ENCODE results near the gene PGAP6. TPM values are rescaled to one million over a fixed set of nuclear protein-coding genes. Genes with fewer than 3 reads are reported as not detected.

Gene PGAP6
- polyA plus RNA-seq, 2 of the 4 experiments (the other 2 are of a cell fraction) = 25.9 to 38.1 TPM

DNA sequence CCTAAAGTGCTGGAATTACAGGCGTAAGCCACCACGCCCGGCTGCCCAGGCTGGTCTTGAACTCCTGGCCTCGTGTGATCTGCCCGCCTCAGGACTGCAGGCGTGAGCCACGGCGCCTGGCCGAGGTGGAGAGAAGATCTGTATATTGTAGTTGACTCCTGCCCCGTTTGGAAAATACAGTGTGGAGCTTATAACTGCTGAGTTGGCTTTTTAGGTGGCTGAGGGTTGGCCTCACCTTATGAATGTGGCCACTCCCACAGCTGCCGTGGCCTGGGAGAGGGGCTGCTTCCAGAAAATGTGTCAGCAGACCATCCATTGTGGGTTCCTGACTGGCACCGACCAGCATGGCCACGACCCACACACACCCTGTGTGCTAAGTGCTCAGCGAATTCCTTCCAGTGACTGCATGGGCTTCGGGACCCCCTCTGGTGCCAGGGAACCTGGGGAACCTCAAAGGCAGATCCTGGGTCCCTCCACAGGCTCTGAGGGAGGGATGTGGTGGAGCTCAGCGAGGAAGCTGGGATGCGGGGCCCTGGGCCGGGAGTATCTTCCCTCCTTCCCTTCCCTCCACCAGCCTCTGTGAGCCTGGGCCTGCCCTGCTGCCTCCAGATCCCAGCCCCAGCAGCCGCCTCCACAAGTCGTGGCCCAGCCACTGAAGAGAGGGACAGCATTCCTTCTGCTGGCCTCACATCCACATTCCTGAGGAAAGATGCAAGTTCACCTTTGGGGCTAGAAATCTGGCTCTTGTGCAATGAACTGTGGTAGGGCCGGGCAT, 32.8 kb upstream of the PGAP6 start:
- Histone ChIP-seq H3K27ac (no peak overlapping the region), H3K4me1 (no peaks in the 10 kb centered on the region), H3K4me3 (no peak overlapping the region), H3K9me3 (no peaks in the 10 kb centered on the region), H3K4me2 (no peak overlapping the region)
- no peak for FAIRE-seq
- 83% methylated on average over 21 of the region's 21 CpGs for WGBS (ENCODE audit: missing lambda C conversion rate)
- DNase-seq (ENCODE audit: low read depth in 1 of 2, low spot score in 1 of 2) = no peak
- POLR2A ChIA-PET = interaction anchor here (0.9 kb wide), 1 partner anchor 13 kb away, joined by 3 read pairs; the partner anchor contains the start of gene DECR2
- ATAC-seq = peak in 1 of 2 experiments; percentile 22; a peak in 2 of 6 replicates
- CTCF ChIA-PET = interaction anchor here (1.3 to 1.6 kb wide), 2 partner anchors 9 to 349 kb away, joined by 3 to 5 read pairs; no protein-coding TSS in a partner anchor
- TF ChIP-seq MAFK (IDR thresholded peaks at IDR 0.05; ENCODE audit: partially characterized antibody) = peak; percentile 95
- TF ChIP-seq CEBPB (IDR thresholded peaks at IDR 0.05) = no peak

- no peak overlapping the region for H3K27ac ChIP-seq
- ChIA-PET POLR2A (no interaction called here), CTCF (interaction anchor here (0.8 kb wide), 1 partner anchor 71 kb away, joined by 4 read pairs; no protein-coding TSS in a partner anchor)
- no peaks in the 10 kb centered on the region for H3K4me1 ChIP-seq
- no peaks in the 10 kb centered on the region for H3K9me3 ChIP-seq
- 96% methylated on average over 16 of the region's 26 CpGs for WGBS (ENCODE audit: missing lambda C conversion rate)
- TF ChIP-seq ESRRA (IDR thresholded peaks at IDR 0.05; ENCODE audit: borderline replicate concordance, low read length) (no peak), CEBPB (IDR thresholded peaks at IDR 0.05) (no peak), JUN (IDR thresholded peaks at IDR 0.05) (no peak), HOXB13 (CRISPR knock-in tag; IDR thresholded peaks at IDR 0.05; ENCODE audit: low read depth) (no peak), ZC3H11A (IDR thresholded peaks at IDR 0.05) (no peak), HOXA7 (CRISPR knock-in tag; IDR thresholded peaks at IDR 0.05) (no peak), FOSB (CRISPR knock-in tag; IDR thresholded peaks at IDR 0.05) (no peak)
- no peak for FAIRE-seq
- no peak overlapping the region for H3K4me3 ChIP-seq
- no peak for DNase-seq (ENCODE audit: low read depth in 1 of 2, low spot score in 1 of 2)
- no peak for ATAC-seq
- H3K4me2 ChIP-seq = no peak overlapping the region
Observed at GRCh38 chr16:411576-412265, 29.9 kb upstream of the PGAP6 start.

GRCh38 chr16:410516-411178, 28.9 kb upstream of the PGAP6 start:
- Histone ChIP-seq H3K4me2 (no peak overlapping the region), H3K4me1 (no peaks in the 10 kb centered on the region), H3K9me3 (no peaks in the 10 kb centered on the region), H3K27ac (no peak overlapping the region), H3K4me3 (no peak overlapping the region)
- ChIA-PET POLR2A (no interaction called here), CTCF (interaction anchor here (0.6 to 0.7 kb wide), 2 partner anchors 14 to 166 kb away, joined by 3 read pairs; no protein-coding TSS in a partner anchor)
- ATAC-seq (no peak; a peak in 1 of 6 replicates), DNase-seq (ENCODE audit: low read depth in 1 of 2, low spot score in 1 of 2) (no peak), FAIRE-seq (no peak)
- TF ChIP-seq FOSL2 (IDR thresholded peaks at IDR 0.05) (no peak), FOSL2 (CRISPR knock-in tag; IDR thresholded peaks at IDR 0.05) (no peak)
- 89% methylated on average over 14 of the region's 36 CpGs for WGBS (ENCODE audit: missing lambda C conversion rate)

- ChIA-PET CTCF (interaction anchor here (0.6 kb wide), 1 partner anchor 18 kb away, joined by 3 read pairs; no protein-coding TSS in a partner anchor), POLR2A (no interaction called here)
- no peak for DNase-seq (ENCODE audit: low read depth in 1 of 2, low spot score in 1 of 2)
- H3K4me2 ChIP-seq = no peak overlapping the region
- H3K27ac ChIP-seq = no peak overlapping the region
- 0 out of 3 replicates have a peak, but pooled peaks cover 6% of the 10 kb centered on the region for H3K4me1 ChIP-seq
- TF ChIP-seq HOXB5 (CRISPR knock-in tag; IDR thresholded peaks at IDR 0.05) (no peak), TFCP2L1 (CRISPR knock-in tag; IDR thresholded peaks at IDR 0.05) (no peak), ESRRA (IDR thresholded peaks at IDR 0.05; ENCODE audit: borderline replicate concordance, low read length) (no peak), KDM5A (IDR thresholded peaks at IDR 0.05) (no peak), CHD2 (IDR thresholded peaks at IDR 0.05; ENCODE audit: low read length, partially characterized antibody) (no peak), ZC3H11A (IDR thresholded peaks at IDR 0.05) (no peak), EHF (CRISPR knock-in tag; IDR thresholded peaks at IDR 0.05) (no peak), NR3C1 (IDR thresholded peaks at IDR 0.05) (no peak), MAX (IDR thresholded peaks at IDR 0.05) (no peak), EP300 (IDR thresholded peaks at IDR 0.05) (no peak), BHLHE40 (IDR thresholded peaks at IDR 0.05; ENCODE audit: low read depth, low read length) (no peak), RAD21 (conservative IDR thresholded peaks at IDR 0.05 in 1 of 2, IDR thresholded peaks at IDR 0.05 in 1 of 2) (no peak), USF2 (IDR thresholded peaks at IDR 0.05) (no peak), TP53 (CRISPR knock-in tag; IDR thresholded peaks at IDR 0.05) (no peak), ZFP36 (IDR thresholded peaks at IDR 0.05; ENCODE audit: borderline replicate concordance, partially characterized antibody) (no peak), POLR2AphosphoS2 (conservative IDR thresholded peaks at IDR 0.05; ENCODE audit: low read length) (no peak), RFX5 (IDR thresholded peaks at IDR 0.05) (no peak), EHMT2 (IDR thresholded peaks at IDR 0.05; ENCODE audit: low read depth) (no peak), RARB (CRISPR knock-in tag; IDR thresholded peaks at IDR 0.05) (no peak)
- TF ChIP-seq, protein P1, sequence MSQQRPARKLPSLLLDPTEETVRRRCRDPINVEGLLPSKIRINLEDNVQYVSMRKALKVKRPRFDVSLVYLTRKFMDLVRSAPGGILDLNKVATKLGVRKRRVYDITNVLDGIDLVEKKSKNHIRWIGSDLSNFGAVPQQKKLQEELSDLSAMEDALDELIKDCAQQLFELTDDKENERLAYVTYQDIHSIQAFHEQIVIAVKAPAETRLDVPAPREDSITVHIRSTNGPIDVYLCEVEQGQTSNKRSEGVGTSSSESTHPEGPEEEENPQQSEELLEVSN (IDR thresholded peaks at IDR 0.05; ENCODE audit: borderline replicate concordance, low read depth) = no peak
- FAIRE-seq = no peak
- no peak overlapping the region for H3K4me3 ChIP-seq
- WGBS (ENCODE audit: missing lambda C conversion rate) = 92% methylated on average over 9 of the region's 16 CpGs
- no peak for ATAC-seq
- H3K9me3 ChIP-seq = no peaks in the 10 kb centered on the region
Observed at GRCh38 chr16:407253-407652, 25.5 kb upstream of the PGAP6 start.
